HG03095 (cell line): ENCODE measurements around the gene FOXN4.

ENCODE experiments used
- ATAC-seq: cut with Tn5 transposase; IDR thresholded peaks from one replicate; pipeline ENCODE4 v1.9.1; 2021; ENCODE audit warnings: moderate library complexity; ENCODE audit not compliant: unreplicated experiment

Gene FOXN4

DNA sequence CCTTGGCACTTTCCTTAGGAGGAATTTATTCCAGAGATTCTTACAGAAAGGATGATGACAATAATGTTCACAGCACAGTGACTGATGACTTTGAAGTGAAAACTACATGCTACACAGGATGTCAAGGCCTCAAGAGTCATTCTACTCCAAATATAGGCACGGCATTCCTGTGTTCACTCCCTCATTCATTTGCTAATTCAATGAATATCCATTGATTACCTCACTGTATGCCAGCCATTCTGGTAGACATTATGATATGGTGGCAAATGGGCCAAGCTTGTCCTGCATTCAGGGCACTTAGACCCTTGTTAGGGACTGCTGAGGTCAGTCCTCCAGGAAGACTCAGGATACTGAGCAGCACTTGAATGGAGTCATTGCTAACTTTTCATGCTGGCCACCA is 48.0 kb downstream of the FOXN4 start:
- ATAC-seq = no peak

DNA sequence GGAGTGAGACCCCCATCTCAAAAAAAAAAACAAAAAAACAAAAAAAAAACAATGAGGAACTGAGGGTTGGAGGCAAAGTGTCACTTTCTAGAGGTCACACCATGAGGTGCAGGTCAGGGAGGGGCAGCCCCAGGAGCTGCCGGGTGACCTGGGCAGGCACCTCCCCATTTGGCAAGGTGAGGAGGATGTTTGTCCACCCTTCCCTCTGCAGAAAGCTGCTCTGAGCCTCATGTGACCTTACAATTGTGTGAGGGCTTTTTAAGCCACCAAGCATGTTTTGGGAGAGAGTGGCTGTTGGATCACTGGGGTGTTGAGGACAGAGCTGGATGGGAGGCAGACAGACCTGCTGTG is 49.6 kb downstream of the FOXN4 start:
- no peak for ATAC-seq

DNA sequence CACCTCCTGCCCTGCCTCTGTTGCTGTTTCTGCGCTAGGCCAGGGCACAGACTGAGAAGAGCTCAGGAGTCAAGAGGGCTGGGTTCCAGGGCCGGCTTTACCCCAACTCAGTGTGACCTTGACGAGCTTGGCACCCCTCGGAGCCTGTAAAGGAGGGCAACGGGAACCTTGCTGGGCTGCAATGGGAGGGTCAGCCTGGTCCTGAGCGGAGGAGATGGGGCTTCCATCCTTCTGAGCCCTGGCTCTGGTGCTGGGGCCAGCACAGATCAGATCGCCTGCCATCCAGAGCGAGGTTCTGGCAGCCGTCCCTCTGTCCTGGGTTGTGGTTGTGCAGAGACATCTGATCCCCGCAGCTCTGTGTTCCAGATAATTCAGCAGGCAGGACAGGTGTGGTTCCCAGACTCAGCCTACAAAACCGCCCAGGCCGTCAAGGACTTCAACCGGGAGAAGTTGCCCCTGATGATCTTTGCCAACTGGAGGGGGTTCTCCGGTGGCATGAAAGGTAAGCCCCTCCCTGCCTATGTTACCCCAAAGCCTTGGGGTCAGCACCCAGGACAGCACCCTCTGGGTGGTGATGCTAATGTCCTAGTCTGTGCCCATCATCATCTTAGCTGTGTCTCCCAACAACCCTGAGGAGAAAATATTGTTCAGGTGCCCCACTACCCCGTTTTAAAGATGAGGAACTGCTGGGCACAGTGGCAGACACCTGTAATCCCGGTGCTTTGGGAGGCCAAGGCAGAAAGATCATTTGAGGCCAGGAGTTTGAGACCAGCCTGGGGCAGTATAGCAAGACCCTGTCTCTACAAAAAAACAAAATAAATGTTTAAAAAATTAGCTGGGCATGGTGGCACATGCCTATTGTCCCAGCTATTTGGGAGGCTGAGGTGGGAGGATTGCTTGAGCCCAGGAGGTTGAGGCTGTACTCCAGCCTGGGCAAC is 50.2 kb downstream of the FOXN4 start:
- ATAC-seq = no peak

DNA sequence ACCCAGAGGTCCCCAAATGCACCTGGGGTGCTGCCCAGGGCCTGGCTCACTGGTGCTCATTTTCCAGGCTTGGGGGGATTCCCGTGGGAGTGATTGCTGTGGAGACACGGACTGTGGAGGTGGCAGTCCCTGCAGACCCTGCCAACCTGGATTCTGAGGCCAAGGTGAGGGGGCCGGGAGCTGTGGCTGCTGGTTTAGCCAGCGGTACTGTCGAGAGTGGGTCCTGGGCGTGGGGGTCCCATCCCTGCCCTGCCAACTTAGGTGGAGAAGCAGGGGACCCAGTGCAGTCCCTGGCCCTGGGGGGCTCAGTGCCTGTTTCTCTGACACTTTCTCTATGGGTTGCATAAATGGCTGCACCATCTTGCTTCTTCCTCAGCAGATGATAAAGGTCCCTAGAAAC is 50.9 kb downstream of the FOXN4 start:
- no peak for ATAC-seq

DNA sequence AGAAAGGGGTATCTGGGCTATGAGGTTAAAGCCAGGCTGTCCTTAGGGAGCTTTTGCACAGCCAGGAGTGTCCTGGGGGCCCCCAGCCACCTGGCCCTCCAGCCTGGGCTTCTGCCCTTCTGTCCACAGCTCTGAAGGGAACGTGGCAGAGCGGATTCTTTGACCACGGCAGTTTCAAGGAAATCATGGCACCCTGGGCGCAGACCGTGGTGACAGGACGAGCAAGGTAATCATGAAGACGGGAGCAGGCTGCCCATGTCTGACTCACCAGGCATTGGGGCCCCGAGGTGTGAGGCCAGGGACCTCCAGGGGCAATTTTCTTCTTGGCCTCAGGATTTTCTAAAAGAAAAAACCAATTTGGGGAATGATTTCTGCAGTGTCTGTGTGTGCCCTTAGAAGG is 53.1 kb downstream of the FOXN4 start:
- ATAC-seq = no peak

DNA sequence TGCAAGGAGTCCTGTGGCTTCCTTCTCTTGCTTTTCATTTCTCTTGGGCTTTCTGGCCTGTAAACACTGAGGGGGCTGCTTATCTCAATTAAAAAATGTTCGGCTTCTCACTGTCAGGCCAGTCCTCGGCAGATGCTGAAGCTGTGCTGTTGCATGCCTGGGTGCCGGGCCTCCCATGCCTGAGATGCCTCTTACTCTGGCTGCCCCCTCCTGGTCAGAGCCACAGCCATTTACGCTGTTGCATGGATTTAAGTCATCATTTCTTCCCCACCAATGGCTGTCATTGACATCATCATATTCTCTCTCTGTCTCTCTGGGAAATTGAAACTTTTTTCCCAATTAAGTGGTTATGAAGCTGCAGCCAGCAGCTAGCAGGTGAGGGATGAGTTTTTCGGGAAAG is 53.7 kb downstream of the FOXN4 start:
- no peak for ATAC-seq

DNA sequence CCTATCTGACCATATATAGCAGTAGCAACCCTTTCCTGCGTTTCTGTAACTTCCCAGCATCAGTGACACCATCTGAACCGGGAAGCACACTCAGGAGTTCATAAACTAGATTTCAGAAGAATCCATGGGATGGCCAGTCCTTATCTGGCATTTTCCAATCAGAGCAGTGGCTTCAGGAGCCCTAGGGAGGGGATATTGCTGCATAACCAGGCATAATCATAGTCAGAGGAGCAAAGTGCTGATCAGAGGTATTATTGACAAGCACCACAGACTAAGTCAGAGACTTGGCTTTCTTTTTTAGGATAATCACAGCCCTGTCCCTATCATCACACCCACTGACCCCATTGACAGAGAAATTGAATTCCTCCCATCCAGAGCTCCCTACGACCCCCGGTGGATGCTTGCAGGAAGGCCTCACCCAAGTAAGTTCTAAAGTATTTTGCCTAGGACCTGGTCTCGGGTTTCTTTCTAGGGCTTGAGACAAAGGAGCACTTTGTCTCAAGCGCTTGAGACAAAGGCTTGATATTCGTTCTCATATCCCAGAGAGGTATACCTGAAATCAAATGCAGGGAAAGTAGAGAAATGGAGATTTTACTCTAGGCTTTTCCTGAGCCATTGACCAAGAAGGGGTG is 55.1 kb downstream of the FOXN4 start:
- no peak for ATAC-seq

DNA sequence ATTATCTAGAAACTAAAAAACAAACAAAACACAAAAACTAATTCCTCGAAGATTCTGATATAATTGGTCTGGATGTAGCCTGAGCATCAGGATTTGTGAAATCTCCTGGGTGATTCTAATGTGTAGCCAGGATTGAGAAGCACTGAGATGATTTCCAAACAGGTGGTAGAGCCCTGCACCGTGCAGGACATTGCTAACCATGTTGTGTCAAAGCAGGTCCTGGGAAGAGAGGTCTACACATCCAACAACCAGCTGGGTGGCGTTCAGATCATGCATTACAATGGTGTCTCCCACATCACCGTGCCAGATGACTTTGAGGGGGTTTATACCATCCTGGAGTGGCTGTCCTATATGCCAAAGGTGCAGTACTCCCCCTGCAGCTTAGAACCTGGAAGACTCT is 56.3 kb downstream of the FOXN4 start:
- ATAC-seq = no peak

DNA sequence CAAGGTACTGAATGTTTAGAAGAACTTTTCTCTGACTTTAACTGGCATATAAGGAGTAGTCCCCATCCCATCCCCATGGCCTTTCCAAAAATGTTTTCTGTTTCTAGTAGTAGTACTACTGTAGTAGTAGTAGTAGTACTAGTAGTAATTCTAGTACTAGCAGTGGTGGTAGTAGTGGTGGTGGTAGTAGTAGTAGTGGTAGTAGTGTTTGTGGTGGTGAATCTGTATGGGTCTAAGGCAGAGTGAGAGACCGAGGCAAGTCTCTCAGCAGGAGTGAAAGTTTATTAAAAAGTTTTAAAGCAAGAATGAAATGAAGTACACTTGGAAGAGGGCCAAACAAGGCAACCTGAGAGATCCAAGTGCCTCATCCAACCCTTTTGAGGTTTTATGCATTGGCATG is 58.6 kb downstream of the FOXN4 start:
- ATAC-seq = no peak

DNA sequence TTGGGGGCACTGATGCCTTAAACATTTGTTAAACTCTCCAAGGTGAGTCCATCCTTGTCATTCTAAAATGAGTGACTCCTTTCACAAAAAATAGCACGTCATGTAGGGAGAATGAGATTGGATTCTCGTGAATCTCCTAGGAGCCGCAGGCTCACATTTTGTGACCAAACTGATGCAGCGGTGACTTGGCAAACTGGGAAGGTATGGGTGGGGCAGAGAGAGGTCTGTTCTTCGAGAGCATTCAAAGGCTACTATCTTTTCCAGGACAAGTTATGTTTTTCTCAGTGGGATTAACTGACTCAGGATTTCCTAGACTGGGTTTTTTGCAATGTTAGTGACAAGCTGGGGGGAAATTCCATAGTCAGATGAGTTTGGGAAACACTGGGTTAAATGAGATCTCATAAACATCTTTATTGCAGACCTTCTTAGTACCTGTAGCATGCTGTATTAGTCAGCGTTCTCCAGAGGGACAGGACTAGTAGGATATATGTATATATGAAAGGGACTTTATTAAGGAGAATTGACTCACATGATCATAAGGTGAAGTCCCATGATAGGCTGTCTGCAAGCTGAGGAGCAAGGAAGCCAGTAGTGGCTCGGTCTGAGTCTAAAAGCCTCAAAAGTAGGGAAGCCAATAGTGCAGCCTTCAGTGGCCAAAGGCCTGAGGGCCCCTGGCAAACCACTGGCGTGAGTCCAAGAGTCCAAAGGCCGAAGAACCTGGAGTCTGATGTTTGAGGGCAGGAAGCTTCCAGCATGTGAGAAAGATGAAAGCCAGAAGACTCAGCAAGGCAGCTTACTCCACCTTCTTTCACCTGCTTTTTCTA is 61.0 kb downstream of the FOXN4 start:
- ATAC-seq = no peak

DNA sequence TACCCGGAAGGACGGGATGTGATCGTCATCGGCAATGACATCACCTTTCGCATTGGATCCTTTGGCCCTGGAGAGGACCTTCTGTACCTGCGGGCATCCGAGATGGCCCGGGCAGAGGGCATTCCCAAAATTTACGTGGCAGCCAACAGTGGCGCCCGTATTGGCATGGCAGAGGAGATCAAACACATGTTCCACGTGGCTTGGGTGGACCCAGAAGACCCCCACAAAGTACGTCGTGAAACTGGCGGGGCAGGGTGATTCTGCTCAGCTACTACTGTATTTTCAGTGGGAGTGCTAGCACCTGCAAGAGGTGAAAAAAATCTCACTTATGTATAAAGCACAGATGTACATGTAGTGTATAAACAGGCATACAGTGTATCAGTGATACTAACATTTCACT is 62.9 kb downstream of the FOXN4 start:
- no peak for ATAC-seq

DNA sequence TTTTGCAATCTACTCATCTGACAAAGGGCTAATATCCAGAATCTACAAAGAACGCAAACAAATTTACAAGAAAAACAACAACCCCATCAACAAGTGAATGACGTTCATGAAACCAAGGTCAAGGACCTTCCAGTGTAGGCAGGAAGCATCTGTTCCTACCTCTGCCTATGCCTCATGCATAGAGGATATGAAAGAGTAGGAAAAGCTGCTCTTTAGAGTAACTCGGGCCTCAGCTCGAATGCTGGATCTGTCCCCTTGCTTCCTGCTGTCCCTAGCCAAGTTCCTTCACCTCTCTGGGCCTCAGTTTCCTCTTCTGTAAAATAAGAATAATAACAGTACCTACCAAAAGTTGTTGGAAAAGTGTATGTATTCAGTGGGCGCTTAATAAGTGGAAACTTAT is 65.0 kb downstream of the FOXN4 start:
- ATAC-seq = no peak

DNA sequence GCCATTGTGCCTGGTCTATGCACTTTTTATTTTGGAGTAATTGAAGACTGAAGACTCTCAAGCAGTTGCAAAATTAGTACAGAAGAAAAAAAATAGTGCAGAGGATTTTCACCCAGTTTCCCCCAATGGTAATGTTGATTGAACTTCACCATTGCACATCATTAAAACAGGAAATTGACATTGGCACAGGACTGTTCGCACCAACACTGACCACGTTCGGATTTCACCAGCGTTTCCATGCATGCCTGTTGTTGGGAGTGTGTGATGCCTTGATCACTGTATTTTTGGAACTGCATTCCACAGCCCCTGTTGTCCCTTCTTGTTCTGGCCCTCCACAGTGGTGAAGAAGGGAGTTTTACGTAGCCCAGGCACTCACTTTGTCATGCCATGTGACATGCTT is 67.1 kb downstream of the FOXN4 start:
- no peak for ATAC-seq

DNA sequence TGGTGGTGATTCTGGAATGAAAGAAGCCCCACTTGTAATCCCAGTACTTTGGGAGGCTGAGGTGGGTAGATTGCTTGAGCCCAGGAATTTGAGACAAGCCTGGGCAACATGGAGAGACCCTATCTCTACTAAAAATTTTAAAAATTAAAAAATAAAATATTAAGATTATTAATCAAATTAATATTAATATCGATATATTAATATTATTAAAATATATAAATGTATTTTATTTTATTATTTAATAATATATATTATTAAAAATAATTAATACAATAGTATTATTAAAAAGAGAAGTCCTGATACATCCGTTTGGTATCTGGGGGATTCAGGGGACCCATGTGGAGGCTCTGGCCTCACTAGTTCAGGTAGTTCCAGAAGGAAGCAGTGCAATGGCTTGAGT is 68.7 kb downstream of the FOXN4 start:
- ATAC-seq = no peak

DNA sequence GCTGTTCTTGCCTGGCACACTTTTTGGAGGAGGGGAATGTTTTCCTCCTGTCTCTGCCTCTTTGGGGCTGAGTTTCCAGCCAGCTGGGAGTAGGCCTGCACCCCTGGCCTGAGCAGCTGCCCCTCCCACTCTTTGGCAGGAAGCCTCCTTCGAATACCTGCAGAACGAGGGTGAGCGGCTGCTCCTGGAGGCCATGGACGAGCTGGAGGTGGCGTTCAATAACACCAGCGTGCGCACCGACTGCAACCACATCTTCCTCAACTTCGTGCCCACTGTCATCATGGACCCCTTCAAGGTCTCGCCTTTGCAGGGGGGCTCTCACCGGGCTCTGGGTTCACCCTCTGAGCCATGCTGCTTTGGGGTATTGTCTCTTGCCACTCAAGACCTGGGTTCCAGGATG is 69.4 kb downstream of the FOXN4 start:
- no peak for ATAC-seq

DNA sequence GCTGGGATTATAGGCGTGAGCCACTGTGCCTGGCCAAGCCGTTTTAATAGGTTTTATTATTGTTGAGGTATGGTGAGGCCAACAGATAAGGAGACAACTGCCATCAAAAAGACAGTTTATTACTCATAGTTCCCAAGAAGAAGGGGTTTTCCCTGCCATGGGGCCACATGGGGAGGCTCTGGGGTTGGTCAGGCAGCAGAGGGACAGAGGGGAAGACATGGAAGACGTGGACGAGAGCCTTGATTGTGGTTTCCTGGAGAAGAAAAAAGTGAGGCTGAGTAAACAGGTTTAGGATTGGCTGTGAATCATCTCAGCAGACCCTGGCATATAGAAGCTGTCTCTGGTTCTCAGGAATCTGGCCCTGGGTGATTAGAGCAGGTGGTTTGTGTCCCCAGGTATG is 69.9 kb downstream of the FOXN4 start:
- ATAC-seq = no peak

DNA sequence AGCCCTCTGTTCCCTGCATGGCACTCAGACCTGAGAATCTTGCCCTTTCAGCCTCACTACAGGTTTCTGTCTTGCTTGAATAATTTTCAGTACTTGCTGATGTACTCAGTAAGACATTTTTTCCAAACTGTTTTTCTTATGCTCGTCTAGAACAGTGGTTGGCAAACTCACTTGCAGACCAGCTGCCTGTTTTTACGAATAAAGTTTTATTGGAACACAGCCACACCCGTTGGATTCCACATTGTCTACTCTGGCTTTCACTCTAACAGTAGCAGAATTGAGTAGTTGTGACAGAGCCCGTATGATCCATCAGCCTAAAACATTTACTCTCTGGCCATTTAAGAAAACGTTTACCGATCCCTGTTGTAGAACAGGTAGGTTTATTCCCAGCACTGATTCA is 72.8 kb downstream of the FOXN4 start:
- no peak for ATAC-seq

DNA sequence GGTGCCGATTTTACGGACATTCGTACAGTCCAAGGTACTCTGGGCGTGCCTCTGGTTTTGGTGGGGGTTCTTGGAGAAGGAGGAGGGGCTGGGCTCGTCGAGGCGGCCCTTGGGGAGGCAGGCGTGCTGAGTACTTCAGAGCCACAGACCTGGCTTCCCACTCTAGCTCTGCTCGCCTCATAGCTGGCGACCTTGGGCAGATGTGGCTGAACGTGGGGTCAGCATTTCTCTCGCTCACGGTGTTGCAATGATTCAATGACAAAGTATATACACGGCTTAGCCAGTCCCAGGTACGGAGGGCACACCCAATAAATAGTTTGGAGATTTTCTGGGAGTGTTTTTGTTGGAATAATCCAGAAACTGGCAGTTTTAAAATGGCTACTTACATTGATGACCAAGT is 75.1 kb downstream of the FOXN4 start:
- no peak for ATAC-seq

DNA sequence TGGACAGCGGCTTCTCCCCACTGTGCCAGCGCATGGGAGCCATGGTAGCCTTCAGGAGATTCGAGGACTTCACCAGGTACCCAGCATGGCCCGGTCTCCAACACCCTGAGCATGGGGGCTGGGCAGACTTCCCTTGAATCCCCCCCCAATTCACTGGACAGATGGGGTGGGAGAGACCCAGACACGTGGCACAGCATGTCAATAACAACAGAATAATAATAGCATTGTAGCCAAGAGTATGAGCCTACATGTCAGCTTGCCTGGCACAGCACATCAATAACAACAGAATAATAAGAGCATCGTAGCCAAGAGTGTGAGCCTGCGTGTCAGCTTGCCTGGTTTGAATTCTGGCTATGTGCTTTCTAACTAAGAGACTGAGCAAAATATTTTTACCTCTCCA is 76.4 kb downstream of the FOXN4 start:
- no peak for ATAC-seq

DNA sequence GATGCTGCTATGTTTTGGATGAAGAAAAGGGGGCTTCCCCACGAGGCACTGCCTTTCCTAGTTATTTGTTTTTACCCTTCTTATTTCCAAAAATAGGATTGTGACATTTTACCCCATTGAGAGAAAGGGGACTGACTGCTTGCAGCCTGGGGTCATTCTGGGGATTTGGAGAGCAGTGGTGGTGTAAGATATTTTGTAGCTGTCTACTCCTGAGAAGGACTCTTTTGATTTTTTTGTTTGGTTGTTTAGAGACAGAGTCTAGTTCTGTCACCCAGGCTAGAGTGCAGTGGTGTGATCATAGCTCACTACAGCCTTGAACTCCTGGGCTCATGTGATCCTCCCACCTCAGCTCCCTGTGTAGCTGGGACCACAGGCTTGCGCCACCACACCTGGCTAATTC is 78.9 kb downstream of the FOXN4 start:
- no peak for ATAC-seq

DNA sequence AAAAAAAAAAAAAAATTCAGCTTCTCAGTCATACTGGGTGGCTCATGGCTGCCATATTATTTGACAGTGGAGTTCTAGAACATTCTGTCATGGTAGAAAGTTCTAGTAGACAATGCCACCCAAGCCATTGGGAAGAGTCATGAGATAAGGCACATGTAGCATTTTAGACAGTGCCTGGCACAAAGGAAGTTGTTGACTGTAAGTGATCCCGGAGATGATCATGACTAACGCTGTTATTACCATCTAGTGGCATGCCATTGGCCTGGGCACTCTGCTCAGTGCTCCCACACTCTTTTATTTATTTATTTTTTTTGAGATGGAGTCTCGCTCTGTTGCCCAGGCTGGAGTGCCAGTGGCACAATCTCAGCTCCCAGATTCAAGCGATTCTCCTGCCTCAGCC is 80.4 kb downstream of the FOXN4 start:
- no peak for ATAC-seq
